ENCODE data around the gene TSC2. TPM values are rescaled to one million over a fixed set of nuclear protein-coding genes. Genes with fewer than 3 reads are reported as not detected.

Gene TSC2
- total and polyA plus RNA-seq, 2 donors (not counting 3 experiments of a cell fraction or from before 2014, with no cell fraction given) = 87.9 to 144 TPM

DNA sequence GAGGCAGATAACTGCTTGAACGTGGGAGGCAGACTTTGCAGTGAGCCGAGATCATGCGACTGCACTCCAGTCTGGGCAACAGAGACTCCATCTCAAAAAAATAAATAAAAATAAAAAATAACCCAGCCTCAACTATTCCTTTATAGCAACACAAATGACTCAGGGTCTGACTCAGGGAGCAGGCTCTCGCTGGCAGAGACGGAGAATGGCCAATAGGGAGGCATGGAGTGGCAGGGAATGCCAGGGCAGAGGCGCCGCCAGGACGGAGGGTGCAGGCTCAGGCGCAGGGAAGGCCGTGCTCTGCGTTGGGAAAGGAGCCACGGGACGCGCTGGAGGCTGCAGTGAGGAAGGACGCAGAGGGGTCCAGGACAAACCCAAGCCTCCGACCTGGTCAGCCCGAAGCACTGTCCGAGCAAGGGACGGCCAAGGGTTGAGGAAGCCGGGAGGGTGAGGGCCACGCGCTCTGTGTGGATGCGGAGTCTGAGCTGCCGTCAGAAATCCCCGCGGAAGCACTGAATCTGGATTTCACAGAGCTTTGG, 47.6 kb downstream of the TSC2 start:
- Histone ChIP-seq H3K79me2 (ENCODE audit: control insufficient read depth, insufficient read depth, low read length) (no peaks in the 10 kb centered on the region), H3K9me3 (replicated peaks; ENCODE audit: control insufficient read depth, insufficient read depth, low read length) (no peaks in the 10 kb centered on the region), H3K27me3 (ENCODE audit: control insufficient read depth in 2 of 2, insufficient read depth in 2 of 2, low read length in 2 of 2) (no peaks in the 10 kb centered on the region), H3K9me1 (replicated peaks; ENCODE audit: control insufficient read depth, extremely low read depth, insufficient read depth, low read length) (no peaks in the 10 kb centered on the region), H3K4me2 (ENCODE audit: insufficient read depth, low read length) (no peak overlapping the region), H3K27ac (ENCODE audit: insufficient read depth, low read depth, low read length) (no peak overlapping the region), H4K20me1 (replicated peaks; ENCODE audit: control insufficient read depth, extremely low read depth, insufficient read depth, low read length) (no peaks in the 10 kb centered on the region), H3K4me3 (replicated peaks in 1 of 3; ENCODE audit: insufficient read depth in 1 of 3, low read depth in 1 of 3, low read length in 3 of 3) (no peak overlapping the region), H3K4me1 (ENCODE audit: control insufficient read depth, extremely low read depth, insufficient read depth, low read length) (peaks cover 5% of the 10 kb centered on the region), H3K9ac (replicated peaks; ENCODE audit: extremely low read depth, insufficient read depth, low read length) (no peak overlapping the region), H2AFZ (ENCODE audit: low read depth, low read length) (no peak overlapping the region), H3K36me3 (ENCODE audit: control insufficient read depth in 2 of 2, extremely low read depth in 1 of 2, insufficient read depth in 2 of 2, low read length in 2 of 2) (peaks cover 6 to 14% of the 10 kb centered on the region in 2 experiments)
- intact Hi-C loops (cut with micrococcal nuclease) = no loop called here
- TF ChIP-seq POLR2A (IDR thresholded peaks at IDR 0.05; ENCODE audit: low read depth, low read length) = no peak
- TF ChIP-seq FOS (IDR thresholded peaks at IDR 0.05; ENCODE audit: borderline replicate concordance, insufficient read depth, low read length) = no peak
- TF ChIP-seq GATA2 (IDR thresholded peaks at IDR 0.05; ENCODE audit: insufficient read depth, insufficient read length, low read depth, low read length) = no peak
- TF ChIP-seq JUN (IDR thresholded peaks at IDR 0.05; ENCODE audit: borderline replicate concordance, insufficient read depth, insufficient read length, low read depth) = no peak
- TF ChIP-seq, protein P1, sequence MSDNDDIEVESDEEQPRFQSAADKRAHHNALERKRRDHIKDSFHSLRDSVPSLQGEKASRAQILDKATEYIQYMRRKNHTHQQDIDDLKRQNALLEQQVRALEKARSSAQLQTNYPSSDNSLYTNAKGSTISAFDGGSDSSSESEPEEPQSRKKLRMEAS (IDR thresholded peaks at IDR 0.05; ENCODE audit: insufficient read depth, insufficient read length) = no peak
- TF ChIP-seq, protein P2, sequence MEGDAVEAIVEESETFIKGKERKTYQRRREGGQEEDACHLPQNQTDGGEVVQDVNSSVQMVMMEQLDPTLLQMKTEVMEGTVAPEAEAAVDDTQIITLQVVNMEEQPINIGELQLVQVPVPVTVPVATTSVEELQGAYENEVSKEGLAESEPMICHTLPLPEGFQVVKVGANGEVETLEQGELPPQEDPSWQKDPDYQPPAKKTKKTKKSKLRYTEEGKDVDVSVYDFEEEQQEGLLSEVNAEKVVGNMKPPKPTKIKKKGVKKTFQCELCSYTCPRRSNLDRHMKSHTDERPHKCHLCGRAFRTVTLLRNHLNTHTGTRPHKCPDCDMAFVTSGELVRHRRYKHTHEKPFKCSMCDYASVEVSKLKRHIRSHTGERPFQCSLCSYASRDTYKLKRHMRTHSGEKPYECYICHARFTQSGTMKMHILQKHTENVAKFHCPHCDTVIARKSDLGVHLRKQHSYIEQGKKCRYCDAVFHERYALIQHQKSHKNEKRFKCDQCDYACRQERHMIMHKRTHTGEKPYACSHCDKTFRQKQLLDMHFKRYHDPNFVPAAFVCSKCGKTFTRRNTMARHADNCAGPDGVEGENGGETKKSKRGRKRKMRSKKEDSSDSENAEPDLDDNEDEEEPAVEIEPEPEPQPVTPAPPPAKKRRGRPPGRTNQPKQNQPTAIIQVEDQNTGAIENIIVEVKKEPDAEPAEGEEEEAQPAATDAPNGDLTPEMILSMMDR (IDR thresholded peaks at IDR 0.05; ENCODE audit: extremely low read depth in 1 of 2, insufficient read depth in 1 of 2, low read depth in 1 of 2, low read length in 2 of 2) = no peak
- TF ChIP-seq POLR2AphosphoS5 (IDR thresholded peaks at IDR 0.05; ENCODE audit: insufficient read depth, low read depth, low read length) = no peak
- no peak for TF ChIP-seq EZH2 (IDR thresholded peaks at IDR 0.05; ENCODE audit: borderline replicate concordance, low read depth, low read length, severe bottlenecking)
- TF ChIP-seq MYC (IDR thresholded peaks at IDR 0.05; ENCODE audit: low read depth, low read length) = no peak
- dilution Hi-C loops (cut with MboI; ENCODE audit: extremely low pct_ligation_motif_present, low sequenced_read_pairs) = no loop called here
- no TSS peak for BruUV-seq (replicated peaks)
- CTCF ChIA-PET = no interaction called here
- FAIRE-seq (no peak), DNase-seq (ENCODE audit: low read depth, low spot score) (no peak)
- POLR2A ChIA-PET = no interaction called here

All from endothelial cell of umbilical vein (primary cell).